Thoracic aorta (tissue), 2 donors: Measurements from ENCODE around the gene RIN1. TPM values are rescaled to one million over a fixed set of nuclear protein-coding genes. Genes with fewer than 3 reads are reported as not detected.

Experiments
- ATAC-seq: fragments of 150-250 bp; one replicate; pipeline ENCODE4 v1.8.0; 2017; ENCODE audit warnings: low read depth; ENCODE audit not compliant: insufficient number of reproducible peaks, low FRiP score
- DNase-seq: peaks from one replicate; pipeline ENCODE4 v3.0.0-alpha.2; 2020; ENCODE audit warnings: low spot score
- H3K27ac ChIP-seq, 2 donors: fragments of 200-600 bp; sonication (generic); 1 replicate in 1 of 2; 2 replicates in 1 of 2; pipeline ENCODE4 v1.5.1; 2016; ENCODE audit warnings: mild to moderate bottlenecking in 2 of 2, moderate library complexity in 2 of 2
- H3K27me3 ChIP-seq: fragments of 200-600 bp; sonication (generic); replicated peaks from 2 replicates; pipeline ENCODE4 v1.6.0; 2016; ENCODE audit warnings: mild to moderate bottlenecking; ENCODE audit not compliant: insufficient read depth
- H3K36me3 ChIP-seq: fragments of 200-600 bp; sonication (generic); one replicate; pipeline ENCODE4 v1.5.1; 2016
- H3K4me1 ChIP-seq, 2 donors: fragments of 200-600 bp; sonication (generic); 1 replicate in 1 of 2; 2 replicates in 1 of 2; pipeline versions ENCODE4 v1.5.1 to v1.6.0; 2016; ENCODE audit warnings: low read depth in 2 of 2, mild to moderate bottlenecking in 1 of 2; ENCODE audit not compliant: control insufficient read depth in 1 of 2
- H3K4me3 ChIP-seq: fragments of 200-600 bp; sonication (generic); 2 replicates; pipeline ENCODE4 v1.5.1; 2016; ENCODE audit warnings: mild to moderate bottlenecking
- H3K9me3 ChIP-seq: fragments of 200-600 bp; sonication (generic); 2 replicates; pipeline ENCODE4 v1.5.1; 2016
- CTCF ChIP-seq: fragments of 200-600 bp; sonication (generic); IDR thresholded peaks from one replicate; pipeline ENCODE4 v1.5.1; 2019; ENCODE audit warnings: antibody characterized with exemption
- total RNA-seq, 2 donors: library from RNA; depleted of rRNA; stranded (reverse); fragments of >200 nt; gene quantifications; one replicate each; pipeline versions ENCODE4 v1.1.0 to v1.2.3, GENCODE V29; 2016

The RIN1 gene
- total RNA-seq, 2 donors from 2014 or later, result 7.7 to 7.8 TPM

- peak overlapping the region; percentile 71 for H3K4me3 ChIP-seq
- H3K36me3 ChIP-seq, result no peaks in the 10 kb centered on the region
- H3K9me3 ChIP-seq, result no peaks in the 10 kb centered on the region
- ATAC-seq (no peak), DNase-seq (no peak)
- TF ChIP-seq CTCF, result no peak
- peaks cover 11 to 38% of the 10 kb centered on the region in 2 donors for H3K4me1 ChIP-seq
- H3K27ac ChIP-seq, result no peak overlapping the region
- H3K27me3 ChIP-seq, result peaks cover 5% of the 10 kb centered on the region
Measured at GRCh38 chr11:66315498-66315885, 20.7 kb downstream of the RIN1 start.

- Histone ChIP-seq H3K36me3 (no peaks in the 10 kb centered on the region), H3K4me1 (peaks cover 11 to 38% of the 10 kb centered on the region in 2 donors), H3K4me3 (peak overlapping the region; percentile 71), H3K9me3 (no peaks in the 10 kb centered on the region), H3K27me3 (peaks cover 5% of the 10 kb centered on the region), H3K27ac (no peak overlapping the region)
- no peak for TF ChIP-seq CTCF
- DNase-seq (no peak), ATAC-seq (no peak)
Measured at GRCh38 chr11:66314561-66315497, 21.4 kb downstream of the RIN1 start.

- Histone ChIP-seq H3K9me3 (no peaks in the 10 kb centered on the region), H3K4me1 (peaks cover 11 to 38% of the 10 kb centered on the region in 2 donors), H3K27me3 (peaks cover 5% of the 10 kb centered on the region), H3K4me3 (peak overlapping the region; percentile 78), H3K27ac (no peak overlapping the region), H3K36me3 (no peaks in the 10 kb centered on the region)
- ATAC-seq (no peak), DNase-seq (no peak)
- no peak for TF ChIP-seq CTCF
Measured at GRCh38 chr11:66314186-66314501, 22.1 kb downstream of the RIN1 start.

- no peak for TF ChIP-seq CTCF
- no peaks in the 10 kb centered on the region for H3K9me3 ChIP-seq
- peaks cover 11 to 38% of the 10 kb centered on the region in 2 donors for H3K4me1 ChIP-seq
- peaks cover 5% of the 10 kb centered on the region for H3K27me3 ChIP-seq
- H3K27ac ChIP-seq, result peak overlapping the region; percentile 11 to 79
- H3K4me3 ChIP-seq, result peak overlapping the region; percentile 78
- ATAC-seq (no peak), DNase-seq (no peak)
- H3K36me3 ChIP-seq, result no peaks in the 10 kb centered on the region
Measured at GRCh38 chr11:66313321-66314185, 22.7 kb downstream of the RIN1 start.
